NCI-H1694 treated with DMSO at 0.1 percent for 48 hours (cell line): ENCODE measurements around the gene ZDHHC16.
"Not testable (repeated sequence)": the region's sequence is repeated elsewhere in the genome, so short reads cannot be mapped to it uniquely, and the experiment has no call there.

ENCODE experiments used
- DNase-seq: peaks from one replicate; lab custom pipeline; 2025; lab: John Stamatoyannopoulos, UW

ZDHHC16 gene

DNA sequence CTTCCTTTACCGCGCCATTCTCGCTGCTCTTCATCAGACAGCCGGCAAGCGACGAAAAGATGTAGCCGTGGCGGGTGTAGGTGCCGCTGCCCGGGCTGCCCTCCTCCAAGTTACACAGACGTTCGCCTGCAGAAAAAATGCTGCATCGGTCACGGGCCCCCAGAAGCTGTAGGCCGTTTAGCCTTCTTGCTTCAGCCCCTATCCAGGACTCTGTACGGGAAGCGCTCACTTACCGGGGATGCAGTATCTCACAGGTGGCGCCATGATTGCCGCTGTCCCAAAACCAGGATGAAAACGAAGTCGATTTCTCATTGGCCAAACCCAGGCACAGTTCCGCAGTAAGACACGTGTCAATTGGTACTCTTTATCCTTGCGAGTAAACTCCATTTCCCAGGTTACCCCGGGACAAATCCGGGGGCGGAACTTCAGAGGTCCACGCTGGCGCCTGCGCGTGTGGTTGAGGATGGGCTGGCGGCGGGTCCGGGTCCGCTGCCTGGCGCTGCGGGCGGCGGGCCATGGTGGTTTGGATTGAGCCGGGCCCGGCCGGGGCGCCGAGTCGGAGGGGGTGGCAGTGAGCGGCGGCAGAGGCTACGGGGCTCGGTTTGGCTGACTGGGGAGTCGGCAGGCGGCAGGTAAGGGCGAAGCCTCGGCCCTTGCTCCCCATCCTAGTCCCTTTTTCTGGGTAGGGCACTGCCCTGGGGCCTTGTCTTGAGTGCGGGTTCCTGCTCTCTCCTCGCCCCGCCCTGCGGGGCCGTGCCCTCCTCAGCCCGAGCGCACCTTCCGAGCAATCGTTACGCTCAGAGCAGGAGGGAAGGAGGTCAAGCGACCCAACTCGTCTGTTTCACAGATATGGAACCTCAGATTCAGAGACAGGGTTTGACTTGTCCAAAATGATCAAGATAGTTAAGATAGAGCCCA is at the start of gene ZDHHC16, which contains the start of gene EXOSC1:
ZDHHC16 (plus strand) TSS at position 454 of the 918 bp plus-strand sequence. CDS start 5,501 bp downstream, outside the sequence.
EXOSC1 (minus strand) TSS at position 285 of the 918 bp plus-strand sequence; CDS start at position 264, 21 bp downstream.
- DNase-seq = peak; percentile 94

DNA sequence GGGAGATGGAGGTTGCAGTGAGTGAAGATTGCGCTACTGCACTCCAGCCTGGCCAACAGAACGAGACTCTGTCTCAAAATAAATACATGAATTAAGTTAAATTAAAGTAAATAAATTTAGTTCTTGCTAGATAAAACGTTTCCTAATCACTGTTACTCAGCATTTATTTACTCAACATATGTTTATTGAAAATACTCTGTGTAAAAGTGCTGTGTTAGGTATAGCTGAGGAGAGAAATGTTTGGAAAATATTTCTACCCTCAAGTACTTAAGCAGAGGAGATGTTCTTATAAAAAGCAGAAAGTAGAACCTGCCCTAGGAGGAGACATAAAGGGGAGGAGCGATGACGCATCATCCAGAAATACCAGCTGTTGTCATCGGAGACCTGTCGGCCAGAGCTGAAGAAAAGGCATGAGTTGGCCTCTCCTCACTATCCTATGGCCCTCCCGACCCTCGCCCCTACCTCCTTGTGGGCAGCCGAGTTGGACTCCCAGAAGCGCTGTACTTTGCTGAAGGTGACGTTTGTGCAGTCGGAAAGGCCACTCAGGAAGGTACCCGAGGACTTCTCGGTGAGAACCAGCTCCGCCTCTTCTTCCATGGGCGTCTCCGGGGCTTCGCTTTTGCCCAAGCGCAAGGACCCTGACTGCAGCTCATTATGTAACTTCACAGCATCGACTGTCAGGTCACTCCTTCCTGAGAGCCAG is 46.0 kb upstream of the ZDHHC16 start:
- peak; percentile 22 for DNase-seq

DNA sequence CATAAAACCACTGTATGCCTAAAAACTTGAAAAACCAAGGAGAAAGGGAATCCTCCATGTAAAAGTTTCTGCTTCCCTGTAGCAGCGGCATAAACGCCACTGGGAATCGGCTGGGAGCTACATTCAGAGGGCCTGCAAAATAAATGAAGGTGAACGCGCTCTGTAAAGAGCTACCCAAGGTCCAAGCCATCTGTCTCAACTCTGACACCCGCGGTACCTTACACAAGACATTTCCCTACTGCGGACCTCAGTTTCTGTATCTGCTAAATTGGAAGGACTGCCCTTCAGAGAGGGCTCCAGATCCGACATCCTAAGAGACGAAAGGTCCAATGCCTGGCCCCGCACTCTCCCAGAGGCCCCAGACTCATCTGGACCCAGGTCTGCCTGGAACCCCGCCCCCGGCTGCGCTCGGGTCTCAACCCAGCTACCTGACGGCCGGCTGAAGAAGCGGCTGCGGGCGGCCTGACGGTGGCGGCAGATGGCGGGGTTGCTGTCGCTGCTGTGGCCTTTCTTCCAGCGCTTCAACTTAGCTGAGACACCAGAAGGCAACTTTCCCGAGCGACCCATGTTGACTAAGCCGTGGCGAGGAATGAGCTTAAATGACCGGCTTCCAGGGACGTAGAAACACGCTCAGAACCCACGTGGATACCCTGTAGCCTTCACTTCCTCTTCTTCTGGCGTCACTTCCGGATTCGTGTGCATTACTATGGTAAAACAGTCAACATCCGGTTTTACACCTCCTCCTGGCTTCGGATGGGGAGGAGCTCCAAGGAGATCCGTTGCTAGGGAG is 45.1 kb upstream of the ZDHHC16 start, which contains the start of gene RRP12:
RRP12 (minus strand) TSS at position 676 of the 790 bp plus-strand sequence; CDS start at position 567, 109 bp downstream.
- DNase-seq = peak; percentile 87

DNA sequence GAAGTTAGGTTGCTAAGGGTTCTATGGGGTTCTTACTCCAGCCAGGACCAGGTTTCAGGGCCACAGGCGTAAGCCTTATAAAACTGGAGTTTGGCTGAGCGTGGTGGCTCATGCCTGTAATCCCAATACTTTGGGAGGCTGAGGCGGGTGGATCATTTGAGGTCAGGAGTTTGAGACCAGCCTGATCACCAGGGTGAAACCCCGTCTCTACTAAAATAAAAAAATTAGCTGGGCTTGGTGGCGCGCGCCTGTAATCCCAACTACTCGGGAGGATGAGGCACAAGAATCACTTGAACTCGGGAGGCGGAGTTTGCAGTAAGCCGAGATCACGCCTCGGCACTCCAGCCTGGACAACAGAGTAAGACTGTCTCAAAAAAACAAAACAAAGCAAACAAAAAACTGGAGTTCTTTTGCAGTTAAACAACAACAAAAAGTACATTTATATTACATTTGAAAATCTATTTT is 44.5 kb upstream of the ZDHHC16 start:
- no peak for DNase-seq

DNA sequence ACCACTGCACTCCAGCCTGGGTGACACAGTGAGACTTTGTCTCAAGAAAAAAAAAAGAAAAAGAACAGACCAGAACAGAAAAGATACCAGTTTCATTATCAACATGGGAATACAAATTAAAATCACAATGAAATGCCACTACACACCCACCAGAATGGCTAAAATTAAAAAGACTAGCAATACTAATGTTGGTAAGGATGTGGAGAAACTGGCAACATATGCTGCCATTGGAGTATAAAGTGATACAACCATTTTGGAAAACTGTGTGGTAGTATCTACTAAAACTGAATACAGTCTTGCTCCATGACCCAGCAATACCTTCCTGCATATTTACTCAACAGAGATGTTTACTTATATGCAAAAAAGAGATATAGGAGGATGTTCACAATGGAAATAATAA is 41.9 kb upstream of the ZDHHC16 start:
- DNase-seq = no peak

DNA sequence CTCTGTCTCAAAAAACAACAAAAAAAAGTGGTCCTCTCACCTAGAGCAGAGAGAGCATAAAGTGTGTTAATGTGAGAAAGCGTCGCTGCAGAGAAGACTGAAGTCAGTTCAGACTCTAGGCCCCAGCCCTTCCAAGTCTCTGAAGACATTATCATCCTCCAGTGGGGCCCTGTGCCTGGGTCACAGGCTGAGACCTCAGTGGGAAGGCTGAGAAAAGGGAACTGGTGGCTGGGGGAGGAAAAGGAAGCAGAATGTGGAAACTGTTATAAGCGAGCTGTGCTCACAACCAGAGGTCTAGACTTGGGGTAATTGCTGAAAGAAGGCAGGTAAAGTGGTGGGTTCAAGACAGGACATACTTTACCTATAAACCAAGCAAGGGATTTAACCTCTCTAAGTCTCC is 39.9 kb upstream of the ZDHHC16 start:
- no peak for DNase-seq

DNA sequence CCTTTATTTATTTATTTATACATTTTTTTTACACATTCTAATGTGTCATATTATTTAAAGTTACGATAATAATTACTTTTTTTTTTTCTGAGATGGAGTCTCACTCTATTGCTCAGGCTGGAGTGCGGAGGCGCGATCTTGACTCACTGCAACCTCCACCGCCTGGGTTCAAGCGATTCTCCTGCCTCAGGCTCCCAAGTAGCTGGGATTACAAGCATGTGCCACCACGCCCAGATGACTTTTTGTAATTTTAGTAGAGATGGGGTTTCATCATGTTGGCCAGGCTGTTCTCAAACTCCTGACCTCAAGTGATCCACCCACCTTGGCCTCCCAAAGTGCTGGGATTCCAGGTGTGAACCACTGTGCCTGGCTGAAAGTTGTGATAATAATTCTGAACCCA is 39.5 kb upstream of the ZDHHC16 start:
- DNase-seq = not testable (repeated sequence)

DNA sequence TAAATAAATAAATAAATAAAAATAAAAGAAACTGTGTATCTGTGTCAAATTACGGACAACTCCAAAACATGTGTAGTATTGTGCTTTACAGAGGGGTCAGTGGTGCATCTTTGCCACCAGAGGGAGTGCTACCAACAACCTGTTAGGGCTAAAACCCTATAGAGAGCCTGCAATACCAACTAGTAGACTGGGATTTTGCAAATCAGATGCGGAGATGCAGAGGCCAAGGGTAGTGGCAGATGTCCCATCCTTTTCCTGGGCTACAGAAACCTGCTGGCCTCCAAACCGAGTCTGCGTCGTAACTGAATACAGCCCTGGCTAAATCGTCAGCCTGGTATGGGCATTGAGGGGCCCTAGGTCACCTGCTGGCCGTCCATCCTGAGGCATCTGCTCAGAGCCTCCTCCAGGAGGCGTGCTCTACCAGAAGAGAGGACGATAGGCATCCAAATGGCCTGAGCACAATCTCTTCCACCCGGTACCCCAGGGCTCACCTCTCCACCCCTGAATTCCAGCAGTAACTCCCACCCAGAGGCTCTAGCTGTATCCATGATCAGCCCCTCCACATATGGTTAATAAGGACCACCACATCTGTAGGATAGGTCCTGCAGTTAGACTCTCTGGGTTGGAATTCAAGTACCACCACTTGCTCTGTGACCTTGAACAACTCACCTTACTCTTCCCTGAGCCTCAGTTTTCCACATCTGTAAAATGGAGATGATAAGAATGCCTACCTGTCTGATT is 38.6 kb upstream of the ZDHHC16 start:
- peak; percentile 78 for DNase-seq

DNA sequence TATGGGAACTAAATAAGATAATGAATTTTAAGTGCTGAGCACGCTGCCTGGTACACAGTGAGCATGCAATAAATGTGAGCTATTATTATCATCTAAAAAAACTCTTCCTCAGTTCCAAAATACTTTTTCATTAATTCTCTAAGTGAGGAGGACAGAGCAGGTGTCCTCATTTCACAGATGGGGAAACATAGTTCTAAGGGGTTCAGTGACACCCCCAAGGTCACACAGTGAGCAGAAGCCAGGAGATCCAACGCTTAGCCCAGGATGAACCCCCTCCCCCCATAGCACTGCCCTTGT is 38.1 kb upstream of the ZDHHC16 start:
- DNase-seq = no peak

DNA sequence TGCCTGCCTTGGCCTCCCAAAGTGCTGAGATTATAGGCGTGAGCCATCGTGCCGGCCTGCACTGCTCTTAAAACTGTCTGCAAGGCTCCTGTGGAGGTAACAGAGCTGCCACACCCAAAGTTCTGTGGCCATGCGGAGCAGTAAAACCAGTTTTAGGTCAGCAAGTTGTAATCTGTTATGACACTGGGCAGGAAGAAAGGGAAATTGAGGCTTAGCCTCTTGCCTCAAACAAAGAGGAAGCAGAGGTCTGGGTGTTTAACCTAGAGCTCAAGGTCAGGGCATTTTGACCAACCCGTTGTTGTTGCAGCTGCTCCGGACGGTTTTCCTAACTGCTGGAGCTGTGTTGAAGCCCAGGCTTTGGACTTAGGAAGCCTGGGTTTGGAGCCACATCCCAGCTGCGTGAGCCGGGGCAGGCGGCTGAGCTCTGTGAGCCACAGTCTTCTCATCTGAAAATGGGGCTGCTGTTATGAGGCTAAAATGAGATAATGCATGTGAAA is 37.4 kb upstream of the ZDHHC16 start:
- DNase-seq = no peak

DNA sequence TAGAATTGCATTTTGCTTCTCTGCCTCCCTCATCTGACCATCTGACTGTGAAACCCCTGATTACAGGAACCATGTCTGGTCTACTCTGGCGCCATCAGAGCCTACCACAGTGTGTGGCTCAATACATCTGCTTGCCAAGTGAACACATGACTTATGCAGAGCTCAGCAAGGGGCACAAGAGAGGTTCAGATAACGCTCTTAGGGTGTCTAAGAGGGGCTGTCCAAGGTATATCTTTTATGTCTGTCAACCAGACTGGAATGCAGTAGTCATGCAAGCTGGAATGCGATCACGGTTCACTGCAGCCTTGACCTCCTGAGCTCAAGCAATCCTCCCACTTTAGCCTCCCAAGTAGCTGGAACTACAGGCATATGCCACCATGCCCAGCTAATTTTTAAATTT is 34.6 kb upstream of the ZDHHC16 start:
- DNase-seq = no peak

DNA sequence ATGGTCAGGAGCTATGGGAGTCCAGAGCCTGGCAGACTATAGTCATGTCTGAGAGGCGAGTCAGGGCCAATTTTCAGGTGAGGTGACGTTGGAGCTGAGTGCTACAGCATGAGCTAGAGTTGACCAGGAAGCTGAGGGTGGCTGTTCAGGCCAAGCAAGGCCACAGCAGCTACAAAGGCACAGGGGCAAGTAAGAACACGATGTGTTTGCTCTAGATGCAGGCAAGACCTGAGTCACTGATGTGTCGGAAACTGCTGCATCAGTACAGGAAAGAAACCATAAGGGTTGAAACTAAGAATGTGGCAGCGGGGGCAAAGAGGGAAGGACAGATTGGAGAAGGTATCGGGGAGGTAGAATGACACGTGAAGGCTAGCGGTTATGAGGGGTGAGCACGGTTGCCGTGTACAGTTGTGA is 33.1 kb upstream of the ZDHHC16 start:
- DNase-seq = no peak

DNA sequence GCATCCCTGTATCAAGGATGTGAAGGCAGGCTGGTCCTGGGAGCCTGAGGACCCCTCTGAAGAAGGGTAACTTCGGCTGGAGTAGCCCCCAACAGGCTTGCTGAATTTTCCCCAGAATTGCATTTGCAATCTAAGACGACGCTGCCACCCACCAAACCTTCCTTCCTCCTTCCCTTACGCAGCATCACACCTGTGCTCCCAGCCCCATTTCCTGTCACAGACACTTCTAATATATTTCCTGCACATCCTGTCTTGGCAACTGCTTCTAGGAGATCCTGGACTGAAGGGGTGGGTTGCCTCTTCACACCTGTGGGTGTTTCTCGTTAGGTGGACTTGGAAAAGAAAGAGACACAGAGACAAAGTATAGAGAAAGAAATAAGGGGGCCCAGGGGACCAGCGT is 29.4 kb upstream of the ZDHHC16 start:
- DNase-seq = no peak

DNA sequence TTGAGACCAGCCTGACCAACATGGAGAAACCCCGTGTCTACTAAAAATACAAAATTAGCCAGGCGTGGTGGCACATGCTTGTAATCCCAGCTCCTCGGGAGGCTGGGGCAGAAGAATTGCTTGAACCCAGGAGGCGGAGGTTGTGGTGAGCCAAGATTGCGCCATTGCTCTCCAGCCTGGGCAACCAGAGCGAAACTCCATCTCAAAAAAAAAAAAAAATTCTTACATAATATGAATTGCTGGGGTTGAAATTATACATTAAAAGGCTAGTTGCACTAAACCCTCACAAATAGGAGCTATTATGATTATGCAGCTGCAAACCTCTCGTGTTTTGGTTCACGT is 22.2 kb upstream of the ZDHHC16 start:
- not testable (repeated sequence) for DNase-seq

DNA sequence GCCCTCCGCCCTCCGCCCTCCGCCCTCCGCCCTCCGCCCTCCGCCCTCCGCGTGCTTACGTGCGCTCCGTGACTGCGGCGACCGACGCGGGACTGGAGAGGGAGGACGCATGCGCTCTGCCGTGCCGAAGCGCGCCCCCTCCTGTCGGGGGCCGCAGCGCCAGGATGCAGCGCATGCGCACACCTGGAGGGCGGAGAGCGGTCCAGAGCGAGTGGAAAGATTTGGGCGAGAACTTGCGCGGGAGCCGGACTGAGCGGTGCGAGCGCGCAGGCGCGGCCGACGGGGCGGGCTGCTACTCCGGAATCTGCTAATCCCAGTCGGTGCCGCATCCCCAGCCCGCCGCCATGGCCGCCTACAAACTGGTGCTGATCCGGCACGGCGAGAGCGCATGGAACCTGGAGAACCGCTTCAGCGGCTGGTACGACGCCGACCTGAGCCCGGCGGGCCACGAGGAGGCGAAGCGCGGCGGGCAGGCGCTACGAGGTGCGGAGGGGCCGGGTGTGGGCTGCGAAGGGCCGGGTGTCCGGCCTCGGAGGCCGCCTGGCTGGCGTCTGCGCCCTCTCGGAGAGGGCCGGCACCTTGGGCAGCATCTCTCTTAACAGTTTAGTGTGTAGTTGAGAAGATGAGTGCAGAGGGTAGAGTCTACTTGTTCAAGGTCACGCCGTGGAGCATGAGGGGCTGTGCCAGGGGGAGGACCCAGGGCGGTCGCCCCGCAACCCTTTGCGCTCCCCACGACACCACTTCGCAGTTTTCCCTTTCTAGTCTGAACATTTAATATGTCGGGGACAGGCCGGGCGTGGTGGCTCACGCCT is 19.8 kb upstream of the ZDHHC16 start, which contains the start of gene PGAM1:
PGAM1 (plus strand) TSS at position 228 of the 812 bp plus-strand sequence; CDS start at position 345, 117 bp downstream.
- DNase-seq = peak; percentile 87

DNA sequence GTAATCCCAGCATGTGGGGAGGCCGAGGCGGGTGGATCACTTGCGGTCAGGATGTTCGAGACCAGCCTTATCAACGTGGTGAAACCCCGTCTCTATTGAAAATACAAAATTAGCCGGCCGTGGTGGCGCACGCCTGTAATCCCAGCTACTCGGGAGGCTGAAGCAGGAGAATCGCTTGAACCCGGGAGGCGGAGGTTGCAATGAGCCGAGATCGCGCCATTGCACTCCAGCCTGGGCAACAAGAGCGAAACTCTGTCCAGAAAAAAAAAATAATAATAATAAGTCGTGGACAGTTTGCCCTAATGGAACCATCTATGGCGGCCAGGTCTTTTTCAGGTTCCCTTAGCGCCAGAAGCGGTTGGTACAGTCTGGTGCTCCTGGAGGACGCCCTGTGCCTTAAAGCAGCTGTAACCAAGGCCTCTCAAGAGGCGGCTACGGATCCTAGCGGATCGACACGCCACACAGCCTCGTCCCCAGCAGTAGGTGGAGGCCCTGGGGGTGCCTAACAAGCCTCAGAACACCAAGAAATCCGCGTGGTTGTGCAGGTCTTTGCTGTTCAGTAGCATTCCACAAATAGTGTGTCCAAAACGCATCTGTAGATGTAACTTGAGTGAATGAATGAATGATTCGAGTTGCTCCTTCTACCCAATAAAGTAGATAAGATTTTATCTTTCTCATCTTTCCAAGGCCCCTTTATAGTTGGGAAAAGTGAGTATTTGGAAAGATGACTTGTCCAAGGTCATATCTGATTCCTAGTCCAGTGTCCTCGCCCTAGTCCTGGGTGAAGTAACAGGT is 19.0 kb upstream of the ZDHHC16 start:
- DNase-seq = no peak

DNA sequence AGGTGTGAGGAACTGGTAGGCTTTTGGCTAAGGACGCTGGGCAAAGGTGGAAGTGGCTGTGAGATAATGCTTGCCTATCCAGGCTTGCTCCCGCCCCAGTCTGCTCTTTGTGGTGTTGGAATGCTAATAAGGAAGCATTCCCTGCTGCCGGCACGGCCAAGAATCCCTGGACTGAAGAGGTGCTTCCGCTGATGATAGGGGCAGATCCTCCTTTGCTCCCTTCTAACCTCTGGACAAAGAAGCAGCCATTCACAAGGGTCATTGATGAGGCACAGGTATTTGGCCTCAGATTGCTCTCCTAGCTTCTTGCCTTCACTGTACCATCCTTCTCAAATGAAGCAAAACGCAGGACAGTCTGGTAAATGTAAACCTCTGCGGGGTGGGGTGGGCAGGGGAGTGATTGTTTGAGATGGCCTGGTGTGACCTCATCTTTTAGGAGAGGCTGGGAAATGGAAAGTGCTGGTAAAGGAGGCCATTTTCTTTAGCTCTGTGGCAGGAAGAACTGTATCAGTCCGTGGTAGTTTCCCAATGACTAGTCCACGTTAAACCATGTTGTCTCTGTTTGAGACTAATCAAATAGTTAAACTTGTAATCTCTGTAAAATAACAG is 18.3 kb upstream of the ZDHHC16 start:
- DNase-seq = no peak

DNA sequence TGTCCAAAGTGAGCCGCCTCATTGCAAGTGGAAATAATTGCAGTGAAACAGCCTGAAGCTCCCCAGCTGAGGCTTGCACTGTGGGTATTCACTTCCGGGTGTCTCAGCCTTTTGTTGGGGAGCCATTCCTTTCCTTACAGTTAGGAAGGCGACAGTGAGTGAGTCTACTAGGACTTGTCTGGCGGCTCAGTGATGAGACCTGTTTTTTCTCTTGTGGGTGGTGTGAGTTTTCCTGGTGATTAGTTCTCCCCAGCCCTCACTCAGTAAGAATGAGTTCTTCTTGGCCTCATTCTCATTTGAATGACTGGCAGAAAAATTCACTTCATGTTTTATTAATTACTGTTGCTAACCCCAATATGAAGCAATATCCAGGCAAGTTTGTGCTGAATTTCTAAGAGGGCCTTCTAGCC is 17.4 kb upstream of the ZDHHC16 start:
- DNase-seq = no peak

DNA sequence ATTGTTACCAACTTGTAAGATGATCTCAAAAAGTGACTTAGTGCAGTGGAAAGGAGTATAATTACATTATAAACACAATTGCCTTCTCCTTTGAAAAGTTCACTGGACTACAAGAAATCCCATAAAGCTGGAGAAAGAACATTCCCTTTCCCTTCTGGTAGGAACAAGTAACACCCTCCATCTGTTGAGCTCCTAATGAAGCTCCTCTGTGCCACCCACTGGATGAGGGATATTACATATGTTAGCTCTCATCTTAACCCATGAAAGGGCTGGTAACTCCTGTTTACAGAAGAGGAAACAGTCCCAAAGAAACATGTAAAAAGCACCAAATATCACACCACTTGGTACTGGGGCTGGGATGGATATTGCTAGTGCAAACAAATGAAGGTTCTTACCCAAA is 11.9 kb upstream of the ZDHHC16 start:
- DNase-seq = no peak
